Measurements from ENCODE around the gene SYNE1.

The SYNE1 gene

GRCh38 chr6:152123076-152123475, 514.1 kb downstream of the SYNE1 start:
- Histone ChIP-seq H3K79me2 (ENCODE audit: insufficient read depth, low read length) (no peaks in the 10 kb centered on the region), H3K4me2 (ENCODE audit: low read depth, low read length, poor library complexity, severe bottlenecking) (no peak overlapping the region), H3K27me3 (ENCODE audit: low read length) (no peaks in the 10 kb centered on the region), H3K36me3 (ENCODE audit: low read length) (peaks cover 11% of the 10 kb centered on the region), H3K27ac (ENCODE audit: low read depth, low read length) (no peak overlapping the region), H3K9me2 (replicated peaks; ENCODE audit: insufficient read depth, low read length) (no peaks in the 10 kb centered on the region), H3F3A (ENCODE audit: insufficient read depth) (no peaks in the 10 kb centered on the region), H3K9me3 (ENCODE audit: insufficient read depth, low read length) (no peaks in the 10 kb centered on the region), H3K4me3 (ENCODE audit: insufficient read depth, low read length, poor library complexity, severe bottlenecking) (no peak overlapping the region), H2AFZ (ENCODE audit: low read depth, low read length, severe bottlenecking) (no peak overlapping the region), H4K20me1 (ENCODE audit: low read depth, low read length) (no peaks in the 10 kb centered on the region), H3K9ac (ENCODE audit: low read length) (no peak overlapping the region)
- no peak for TF ChIP-seq CTCF (IDR thresholded peaks at IDR 0.05; ENCODE audit: insufficient read depth, low read length, poor library complexity, severe bottlenecking)
- TF ChIP-seq EZH2phosphoT487 (conservative IDR thresholded peaks at IDR 0.05; ENCODE audit: low read length), result no peak

- no peaks in the 10 kb centered on the region for H3K79me2 ChIP-seq (ENCODE audit: insufficient read depth, low read length)
- no peak overlapping the region for H3K9ac ChIP-seq (ENCODE audit: low read length)
- TF ChIP-seq CTCF (IDR thresholded peaks at IDR 0.05; ENCODE audit: insufficient read depth, low read length, poor library complexity, severe bottlenecking) (no peak), EZH2phosphoT487 (conservative IDR thresholded peaks at IDR 0.05; ENCODE audit: low read length) (no peak)
- H2AFZ ChIP-seq (ENCODE audit: low read depth, low read length, severe bottlenecking), result no peak overlapping the region
- H3K27me3 ChIP-seq (ENCODE audit: low read length), result no peaks in the 10 kb centered on the region
- no peaks in the 10 kb centered on the region for H3K9me2 ChIP-seq (replicated peaks; ENCODE audit: insufficient read depth, low read length)
- no peaks in the 10 kb centered on the region for H4K20me1 ChIP-seq (ENCODE audit: low read depth, low read length)
- no peaks in the 10 kb centered on the region for H3K9me3 ChIP-seq (ENCODE audit: insufficient read depth, low read length)
- no peak overlapping the region for H3K4me2 ChIP-seq (ENCODE audit: low read depth, low read length, poor library complexity, severe bottlenecking)
- H3K4me3 ChIP-seq (ENCODE audit: insufficient read depth, low read length, poor library complexity, severe bottlenecking), result no peak overlapping the region
- H3K27ac ChIP-seq (ENCODE audit: low read depth, low read length), result no peak overlapping the region
- no peaks in the 10 kb centered on the region for H3F3A ChIP-seq (ENCODE audit: insufficient read depth)
- H3K36me3 ChIP-seq (ENCODE audit: low read length), result peaks cover 11% of the 10 kb centered on the region
Observed at GRCh38 chr6:152122434-152122833, 514.7 kb downstream of the SYNE1 start.

- Histone ChIP-seq H3K9me2 (replicated peaks; ENCODE audit: insufficient read depth, low read length) (no peaks in the 10 kb centered on the region), H3K27ac (ENCODE audit: low read depth, low read length) (no peak overlapping the region), H3F3A (ENCODE audit: insufficient read depth) (no peaks in the 10 kb centered on the region), H3K9ac (ENCODE audit: low read length) (no peak overlapping the region), H3K36me3 (ENCODE audit: low read length) (peaks cover 11% of the 10 kb centered on the region), H3K27me3 (ENCODE audit: low read length) (no peaks in the 10 kb centered on the region), H3K79me2 (ENCODE audit: insufficient read depth, low read length) (no peaks in the 10 kb centered on the region), H2AFZ (ENCODE audit: low read depth, low read length, severe bottlenecking) (no peak overlapping the region), H4K20me1 (ENCODE audit: low read depth, low read length) (no peaks in the 10 kb centered on the region), H3K4me2 (ENCODE audit: low read depth, low read length, poor library complexity, severe bottlenecking) (no peak overlapping the region), H3K9me3 (ENCODE audit: insufficient read depth, low read length) (no peaks in the 10 kb centered on the region), H3K4me3 (ENCODE audit: insufficient read depth, low read length, poor library complexity, severe bottlenecking) (no peak overlapping the region)
- TF ChIP-seq CTCF (IDR thresholded peaks at IDR 0.05; ENCODE audit: insufficient read depth, low read length, poor library complexity, severe bottlenecking) (no peak), EZH2phosphoT487 (conservative IDR thresholded peaks at IDR 0.05; ENCODE audit: low read length) (no peak)
Observed at GRCh38 chr6:152121910-152122309, 515.3 kb downstream of the SYNE1 start.

Data from SU-DHL-6 (cell line).